Stomach (tissue), 9 donors: ENCODE measurements around the gene RNH1. TPM values are rescaled to one million over a fixed set of nuclear protein-coding genes. Genes with fewer than 3 reads are reported as not detected.

Experiments
- DNase-seq, 2 donors: peaks; one replicate each; pipeline versions ENCODE4 v3.0.0 to v3.0.0-alpha.2; 2013 to 2019
- H3K27ac ChIP-seq, 5 donors: fragments of 200-600 bp in 4 of 5; sonication (generic) in 4 of 5; one replicate each; pipeline ENCODE4 v1.5.1; 2013 to 2019; ENCODE audit warnings: mild to moderate bottlenecking in 1 of 5, moderate library complexity in 1 of 5
- H3K27me3 ChIP-seq, 3 donors: fragments of 200-600 bp; sonication (generic); one replicate each; pipeline ENCODE4 v1.5.1; 2017 to 2019; ENCODE audit warnings: mixed run types in 1 of 3
- H3K36me3 ChIP-seq, 4 donors: fragments of 200-600 bp; sonication (generic); 1 replicate in 3 of 4; 2 replicates in 1 of 4; pipeline ENCODE4 v1.5.1; 2016 to 2019
- H3K4me1 ChIP-seq, 4 donors: fragments of 200-600 bp; sonication (generic); one replicate each; pipeline ENCODE4 v1.5.1; 2016 to 2019
- H3K4me3 ChIP-seq, 4 donors: fragments of 200-600 bp; sonication (generic) in 3 of 4; one replicate each; pipeline ENCODE4 v1.5.1; 2016 to 2019; ENCODE audit warnings: mild to moderate bottlenecking in 1 of 4
- H3K9me3 ChIP-seq, 4 donors: fragments of 200-600 bp; sonication (generic); one replicate each; pipeline ENCODE4 v1.5.1; 2016 to 2019
- EP300 ChIP-seq: sonication (generic); formaldehyde crosslinking; IDR thresholded peaks from one replicate; pipeline ENCODE4 v1.6.1; 2017; ENCODE audit warnings: antibody characterized with exemption
- POLR2A ChIP-seq, 4 donors: fragments of 450-650 bp; IDR thresholded peaks; one replicate each; pipeline ENCODE4 v1.6.1; 2016; ENCODE audit warnings: antibody characterized with exemption in 4 of 4, control low read depth in 2 of 4, mild to moderate bottlenecking in 1 of 4, moderate library complexity in 1 of 4
- POLR2AphosphoS5 ChIP-seq, 3 donors: sonication (generic); formaldehyde crosslinking; IDR thresholded peaks; one replicate each; pipeline ENCODE4 v1.6.1; 2016; ENCODE audit warnings: antibody characterized with exemption in 3 of 3
- WGBS, 5 donors: extraction: QIAGEN DNeasy Blood & Tissue Kit in 3 of 5; methylation state at CpG; one replicate each; pipeline versions ENCODE4 v1.1.5 to v1.1.7; 2013 to 2018; 5-methylcytosine and 5-hydroxymethylcytosine counted together
- intact Hi-C: fragments of 100-400 bp; cut with DNase I; formaldehyde crosslinking; loops from one replicate; pipeline ENCODE4 v1.15.1; 2023; ENCODE audit warnings: low total_unique reads
- polyA plus RNA-seq, 3 donors: library from polyadenylated mRNA; stranded (reverse); fragments of 200-250 nt; gene quantifications; one replicate each; pipeline ENCODE4 v1.2.3, GENCODE V29; 2013
- total RNA-seq, 5 donors: library from RNA; depleted of rRNA; stranded (reverse); fragments of >200 nt; gene quantifications; one replicate each; pipeline versions ENCODE4 v1.1.0 to v1.2.3, GENCODE V29; 2014 to 2016
- TF ChIP-seq, protein P1 (sequence below), 7 experiments: fragments of 450-650 bp in 4 of 7; fragments of 200-600 bp in 3 of 7; sonication (generic) in 3 of 7; IDR thresholded peaks; one replicate each; pipeline ENCODE4 v1.5.1; 2016 to 2019; ENCODE audit warnings: antibody characterized with exemption in 7 of 7, control low read depth in 2 of 7, mild to moderate bottlenecking in 1 of 7
- donor health status: healthy with polysubstance abuse.
- donor health status: Bipolar disorder and iron deficiency.
- donor health status: healthy.

Gene RNH1
- total and polyA plus RNA-seq, 8 donors, result 61.3 to 260 (median 134) TPM

DNA sequence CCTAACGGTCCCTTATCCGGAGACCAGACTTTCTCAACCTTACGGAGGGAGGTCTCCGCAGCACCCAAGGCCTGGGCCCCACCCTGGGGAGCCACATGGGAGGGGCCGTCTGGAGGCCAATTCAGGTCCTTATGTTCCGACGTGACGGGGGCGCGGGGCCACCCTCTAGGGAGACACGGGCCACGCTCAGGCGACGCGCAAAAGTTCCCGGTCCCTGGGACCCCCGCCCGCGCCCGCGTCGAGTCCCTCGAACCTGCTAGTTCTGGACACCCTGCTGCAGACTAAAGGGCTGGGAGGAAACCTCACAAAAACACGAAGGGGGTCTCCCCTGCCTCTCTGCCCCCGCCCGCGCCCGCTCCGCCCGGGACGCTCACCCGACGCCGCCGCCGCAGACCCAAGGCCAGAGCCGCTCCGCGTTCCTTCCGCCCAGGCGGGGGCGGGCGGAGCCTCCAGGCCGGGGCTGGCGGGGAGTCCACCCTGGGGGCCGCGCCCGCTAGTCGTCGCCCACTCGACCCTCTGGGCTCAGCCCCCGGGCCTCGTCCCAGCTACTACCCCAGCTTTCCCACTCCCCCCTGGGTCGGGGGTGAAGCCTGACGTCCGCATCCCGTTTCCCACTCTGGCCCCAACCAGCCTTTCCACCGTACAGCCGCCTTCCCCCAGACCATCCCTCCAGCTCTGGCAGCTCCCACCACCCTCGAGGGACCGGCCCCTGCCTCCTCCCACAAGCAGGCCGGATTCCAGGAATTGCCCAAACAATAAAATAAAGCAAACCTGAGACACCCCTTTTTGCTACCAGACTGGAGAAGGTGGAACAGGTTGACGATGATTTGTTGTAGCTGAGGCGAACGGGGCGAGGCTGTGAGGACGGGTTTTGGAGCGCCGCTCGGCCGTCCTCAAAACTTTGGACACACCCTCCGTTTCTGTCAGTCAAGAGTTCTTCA, 2.7 kb downstream of the RNH1 start:
- intact Hi-C loops, result no loop called here
- DNase-seq, result peak; percentile 35 to 81
- Histone ChIP-seq H3K27me3 (no peaks in the 10 kb centered on the region), H3K4me1 (peaks cover 35 to 62% (median 55%) of the 10 kb centered on the region in 4 donors), H3K9me3 (no peaks in the 10 kb centered on the region), H3K4me3 (peak overlapping the region; percentile 48 to 61 (median 54)), H3K36me3 (peaks cover 26 to 37% (median 35%) of the 10 kb centered on the region in 4 donors), H3K27ac (peak overlapping the region in 4 of 5 donors; percentile 70 to 100 (median 98))
- TF ChIP-seq EP300, result no peak
- no peak for TF ChIP-seq POLR2AphosphoS5 (IDR thresholded peaks at IDR 0.05)
- TF ChIP-seq, protein P1, sequence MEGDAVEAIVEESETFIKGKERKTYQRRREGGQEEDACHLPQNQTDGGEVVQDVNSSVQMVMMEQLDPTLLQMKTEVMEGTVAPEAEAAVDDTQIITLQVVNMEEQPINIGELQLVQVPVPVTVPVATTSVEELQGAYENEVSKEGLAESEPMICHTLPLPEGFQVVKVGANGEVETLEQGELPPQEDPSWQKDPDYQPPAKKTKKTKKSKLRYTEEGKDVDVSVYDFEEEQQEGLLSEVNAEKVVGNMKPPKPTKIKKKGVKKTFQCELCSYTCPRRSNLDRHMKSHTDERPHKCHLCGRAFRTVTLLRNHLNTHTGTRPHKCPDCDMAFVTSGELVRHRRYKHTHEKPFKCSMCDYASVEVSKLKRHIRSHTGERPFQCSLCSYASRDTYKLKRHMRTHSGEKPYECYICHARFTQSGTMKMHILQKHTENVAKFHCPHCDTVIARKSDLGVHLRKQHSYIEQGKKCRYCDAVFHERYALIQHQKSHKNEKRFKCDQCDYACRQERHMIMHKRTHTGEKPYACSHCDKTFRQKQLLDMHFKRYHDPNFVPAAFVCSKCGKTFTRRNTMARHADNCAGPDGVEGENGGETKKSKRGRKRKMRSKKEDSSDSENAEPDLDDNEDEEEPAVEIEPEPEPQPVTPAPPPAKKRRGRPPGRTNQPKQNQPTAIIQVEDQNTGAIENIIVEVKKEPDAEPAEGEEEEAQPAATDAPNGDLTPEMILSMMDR (IDR thresholded peaks at IDR 0.05), result no peak
- WGBS, 5 donors, result 6 to 15% (median 11%) methylated on average over 27 to 72 of the region's 72 CpGs

DNA sequence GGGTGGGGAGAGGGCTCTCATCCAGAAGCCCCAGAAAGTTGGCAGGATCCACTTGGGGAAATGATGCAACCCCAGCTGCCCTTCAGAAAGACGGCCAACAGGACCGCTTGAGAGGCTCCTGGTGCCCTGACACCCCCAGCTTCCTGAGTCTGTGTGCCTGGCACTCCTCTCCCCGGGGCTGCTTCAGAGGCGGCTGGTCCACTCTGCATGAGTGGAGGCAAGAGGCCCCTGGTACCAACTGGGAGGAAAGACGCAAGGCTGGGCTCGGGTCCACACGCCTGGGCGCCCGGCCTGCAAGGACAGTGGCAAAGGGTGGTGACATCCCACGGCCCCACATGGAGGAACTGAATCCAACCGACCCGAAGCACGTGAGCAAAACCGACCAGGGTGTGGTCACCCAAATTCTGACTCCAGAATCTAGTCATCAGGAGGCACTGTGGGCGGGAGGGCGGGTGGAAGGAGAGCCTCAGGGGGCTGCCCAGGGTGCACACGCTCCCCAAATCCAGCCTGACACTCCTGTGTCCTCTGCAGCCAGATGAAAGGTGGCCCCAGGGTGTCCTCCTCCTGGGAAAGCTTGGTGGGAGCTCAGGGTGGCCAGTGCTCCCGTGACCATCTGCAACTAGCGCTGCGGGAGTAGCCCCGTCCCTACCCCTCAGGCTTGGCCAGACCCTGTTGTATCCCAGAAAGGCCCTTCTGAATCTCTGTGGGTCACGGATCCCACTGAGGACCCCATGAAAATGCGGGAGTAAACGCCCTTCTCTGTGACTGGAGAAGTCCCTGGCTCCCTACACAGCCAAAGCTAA, 3.7 kb downstream of the RNH1 start:
- Histone ChIP-seq H3K9me3 (no peaks in the 10 kb centered on the region), H3K27me3 (no peaks in the 10 kb centered on the region), H3K4me3 (peak overlapping the region; percentile 48 to 61 (median 54)), H3K36me3 (peaks cover 35 to 40% (median 37%) of the 10 kb centered on the region in 4 donors), H3K4me1 (peaks cover 35 to 59% (median 54%) of the 10 kb centered on the region in 4 donors), H3K27ac (peak overlapping the region in 4 of 5 donors; percentile 70 to 100 (median 98))
- intact Hi-C loops, result no loop called here
- TF ChIP-seq, protein P1 (IDR thresholded peaks at IDR 0.05), result no peak
- no peak for TF ChIP-seq POLR2A (IDR thresholded peaks at IDR 0.05)
- TF ChIP-seq POLR2AphosphoS5 (IDR thresholded peaks at IDR 0.05), result no peak
- TF ChIP-seq EP300, result no peak
- 38 to 72% (median 65%) methylated on average over 7 to 24 of the region's 24 CpGs for WGBS, 5 donors
- DNase-seq, result peak in 1 of 2 donors; percentile 31

DNA sequence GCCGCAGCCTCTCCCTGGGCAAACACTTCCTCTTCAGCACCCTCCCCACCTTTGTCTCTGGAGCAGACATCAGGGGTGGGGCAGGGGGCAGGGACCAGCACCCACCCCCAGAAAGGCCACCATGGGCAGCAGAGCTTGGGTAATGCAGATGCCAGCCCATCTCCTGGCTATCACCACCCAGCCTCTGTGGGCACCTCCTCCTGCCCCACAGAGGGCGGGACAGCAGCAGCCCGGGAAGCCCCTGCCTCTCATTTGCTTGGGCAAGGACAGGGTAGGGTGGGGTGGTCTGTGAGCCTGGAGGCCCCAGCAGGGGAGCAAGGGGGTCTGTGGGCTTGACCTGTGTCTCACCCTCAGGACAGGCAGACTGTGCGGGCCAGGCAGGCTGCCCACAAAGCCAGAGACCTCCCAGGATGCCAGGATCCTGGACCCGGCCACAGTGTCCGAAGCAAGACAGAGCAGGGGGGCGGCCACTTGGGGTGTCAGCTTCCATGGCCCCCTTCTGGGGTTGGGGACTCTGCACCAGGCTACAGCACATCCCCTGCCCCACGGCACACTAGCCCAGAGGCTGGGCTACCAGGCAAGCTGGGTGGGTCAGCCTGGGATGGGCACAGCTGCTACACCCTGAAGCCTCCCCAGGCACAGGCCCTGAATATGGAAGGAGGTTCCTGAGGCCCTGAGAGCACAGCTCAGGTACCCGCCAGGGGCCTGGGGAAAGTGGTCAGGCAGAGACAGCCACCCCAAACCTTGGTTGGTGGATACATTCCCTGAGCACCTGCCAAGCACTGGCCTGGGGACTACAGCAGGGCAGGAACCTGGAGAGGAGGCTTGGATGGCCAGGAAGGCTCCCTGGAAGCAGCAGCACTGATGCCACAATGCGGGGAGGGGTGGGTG, 4.5 kb downstream of the RNH1 start:
- intact Hi-C loops, result no loop called here
- H3K27me3 ChIP-seq, result no peaks in the 10 kb centered on the region
- WGBS, 5 donors, result 79 to 87% (median 81%) methylated on average over 3 to 10 of the region's 10 CpGs
- H3K4me3 ChIP-seq, result peak overlapping the region in 1 of 4 donors; percentile 56
- TF ChIP-seq POLR2AphosphoS5 (IDR thresholded peaks at IDR 0.05) (no peak), EP300 (no peak), POLR2A (IDR thresholded peaks at IDR 0.05) (no peak)
- TF ChIP-seq, protein P1 (IDR thresholded peaks at IDR 0.05), result no peak
- peaks cover 44 to 48% (median 46%) of the 10 kb centered on the region in 4 donors for H3K36me3 ChIP-seq
- peak in 1 of 2 donors; percentile 7 for DNase-seq
- H3K4me1 ChIP-seq, result peaks cover 29 to 51% (median 46%) of the 10 kb centered on the region in 4 donors
- peak overlapping the region in 3 of 5 donors; percentile 98 to 100 (median 98) for H3K27ac ChIP-seq
- no peaks in the 10 kb centered on the region for H3K9me3 ChIP-seq
